NCI-H226 (cell line): ENCODE data around the gene TSPYL4.
A peak's percentile ranks its signal among the peaks of the same experiment; 100 is the strongest.
"Not testable (repeated sequence)": the region's sequence is repeated elsewhere in the genome, so short reads cannot be mapped to it uniquely, and the experiment has no call there.

Source experiments
- DNase-seq: peaks from one replicate; pipeline ENCODE4 v3.0.0-alpha.2; 2015

TSPYL4 gene

DNA sequence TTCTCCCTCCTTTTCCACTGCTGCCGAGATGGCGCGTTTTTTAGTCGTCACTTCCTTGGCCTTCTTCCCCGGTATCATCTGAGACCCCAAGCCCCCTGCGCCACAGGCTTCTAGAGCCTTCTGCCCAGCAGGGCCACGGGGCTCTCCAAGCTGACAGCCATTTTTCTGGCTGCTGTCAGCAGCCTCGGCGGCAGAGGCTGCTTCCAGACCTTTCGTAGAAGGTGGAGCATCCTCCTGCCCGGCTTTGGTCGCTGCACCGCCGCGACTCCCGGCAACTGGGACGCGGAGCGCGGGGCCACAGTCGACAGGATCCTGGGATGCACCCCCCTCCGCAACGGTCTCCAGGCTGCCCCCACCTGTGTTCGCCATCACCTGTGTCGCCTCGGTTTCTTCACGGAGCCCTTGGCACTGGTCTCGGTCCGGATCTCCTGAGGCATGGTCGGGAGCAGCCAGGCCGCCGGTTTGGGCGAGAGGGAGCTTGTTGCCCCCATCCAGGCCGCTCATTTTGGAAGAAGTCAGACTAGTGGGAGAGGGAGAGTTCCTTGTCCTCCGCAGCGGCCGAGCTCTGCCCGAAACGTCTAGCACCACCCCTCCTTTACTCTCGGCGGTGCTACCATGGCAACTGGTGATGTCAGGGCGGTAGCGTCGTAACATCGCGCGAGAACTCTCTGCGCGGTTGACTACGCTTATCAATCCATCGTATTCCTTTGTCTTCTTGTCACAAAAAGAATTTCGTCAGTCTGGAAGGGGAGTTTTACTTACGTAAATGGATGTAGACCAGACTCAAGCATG, at the start of gene TSPYL4:
TSPYL4 (minus strand) TSS at position 571 of the 792 bp plus-strand sequence; CDS start at position 504, 67 bp downstream.
- peak; percentile 90 for DNase-seq

DNA sequence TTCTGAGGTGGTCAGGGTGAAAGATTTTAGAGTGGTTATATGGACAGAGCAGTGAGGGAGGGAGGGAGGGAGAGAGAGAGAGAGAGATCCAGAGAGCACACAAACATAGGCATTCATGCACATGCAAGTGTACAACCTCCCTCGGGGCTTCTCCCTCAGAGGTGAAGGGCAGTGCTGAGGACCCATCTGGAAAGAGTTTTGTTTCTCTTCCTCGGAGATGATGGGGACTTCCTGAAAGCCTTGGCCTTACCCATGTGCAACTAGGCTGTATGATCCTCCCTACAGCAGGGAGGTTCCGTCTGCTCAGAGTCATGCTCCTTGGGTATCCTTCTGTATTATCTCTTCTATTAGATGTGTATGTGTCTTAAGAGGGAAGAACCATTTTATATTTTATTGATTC, 47.2 kb upstream of the TSPYL4 start:
- no peak for DNase-seq

DNA sequence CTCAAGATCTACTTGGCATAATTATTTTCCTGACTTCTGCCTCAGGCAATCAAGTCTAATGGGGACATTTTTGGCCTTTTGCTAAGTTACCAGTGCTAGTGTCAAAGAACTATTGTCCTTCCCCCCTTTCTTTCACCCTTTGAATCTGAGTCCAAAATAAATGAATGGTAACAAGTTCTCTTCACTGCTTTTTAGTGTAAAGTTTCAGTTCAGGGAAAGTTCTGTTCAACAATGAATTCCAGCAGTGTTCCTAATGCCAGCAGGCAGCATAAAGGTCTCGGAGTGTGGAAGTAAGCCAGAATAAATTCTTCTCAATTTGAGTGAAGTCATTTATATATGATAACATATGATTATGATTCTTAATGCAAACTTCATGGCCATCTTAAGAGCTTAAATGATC, 46.7 kb upstream of the TSPYL4 start:
- no peak for DNase-seq

DNA sequence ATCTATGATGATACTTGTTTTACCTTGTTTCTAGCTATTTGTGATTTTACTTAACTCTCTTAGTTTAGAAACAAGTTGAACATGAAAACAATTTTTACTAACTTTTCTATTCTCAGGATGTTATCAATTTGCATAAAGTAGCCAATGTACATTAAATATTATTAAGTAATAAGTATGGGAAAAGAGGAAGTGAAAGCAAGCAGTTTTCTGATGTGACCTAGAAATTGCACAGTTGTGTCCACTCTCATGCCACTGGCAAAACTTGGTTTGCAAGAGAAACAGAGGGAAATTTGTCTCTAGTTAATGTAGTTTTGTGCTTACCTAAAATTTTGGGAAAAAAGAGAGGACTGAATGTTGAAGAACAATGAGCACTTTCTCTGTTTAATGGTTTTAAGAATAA, 45.1 kb upstream of the TSPYL4 start:
- DNase-seq = no peak

DNA sequence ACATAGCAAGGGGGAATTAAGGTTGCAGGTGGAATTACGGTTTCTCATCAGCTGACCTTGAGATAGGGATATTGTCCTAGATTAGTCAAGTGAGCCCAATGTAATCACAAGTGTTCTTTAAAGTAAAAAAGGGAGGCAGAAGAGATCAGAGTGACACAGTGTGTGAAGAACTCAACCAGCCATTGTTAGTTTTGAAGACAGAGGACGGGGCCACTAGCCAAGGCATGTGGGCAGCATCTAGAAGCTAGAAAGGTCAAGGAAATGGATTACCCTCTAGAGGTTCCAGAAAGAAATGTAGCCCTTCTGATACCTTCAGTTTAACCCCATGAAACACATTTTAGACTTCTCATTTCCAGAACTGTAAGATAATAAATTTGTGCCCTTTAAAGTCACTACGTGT, 44.4 kb upstream of the TSPYL4 start:
- DNase-seq = no peak

DNA sequence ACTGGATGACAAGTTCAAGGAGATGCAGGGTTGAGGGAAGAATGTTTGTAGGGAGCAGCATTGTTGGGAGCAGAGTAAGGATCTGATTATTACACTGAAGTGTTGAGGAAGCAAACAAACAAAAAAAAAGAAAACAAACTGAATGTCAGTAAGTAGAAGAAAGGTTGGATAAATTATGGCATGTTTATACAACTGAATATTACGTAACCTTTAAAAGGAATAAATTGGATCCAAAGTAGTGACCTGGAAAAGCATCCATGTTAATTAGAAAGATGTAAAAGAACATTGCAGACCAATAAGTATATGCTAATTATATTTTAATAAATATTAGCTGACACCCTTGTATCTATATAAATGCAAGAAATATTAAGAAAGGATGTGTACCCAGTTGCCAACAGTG, 38.7 kb upstream of the TSPYL4 start:
- no peak for DNase-seq

DNA sequence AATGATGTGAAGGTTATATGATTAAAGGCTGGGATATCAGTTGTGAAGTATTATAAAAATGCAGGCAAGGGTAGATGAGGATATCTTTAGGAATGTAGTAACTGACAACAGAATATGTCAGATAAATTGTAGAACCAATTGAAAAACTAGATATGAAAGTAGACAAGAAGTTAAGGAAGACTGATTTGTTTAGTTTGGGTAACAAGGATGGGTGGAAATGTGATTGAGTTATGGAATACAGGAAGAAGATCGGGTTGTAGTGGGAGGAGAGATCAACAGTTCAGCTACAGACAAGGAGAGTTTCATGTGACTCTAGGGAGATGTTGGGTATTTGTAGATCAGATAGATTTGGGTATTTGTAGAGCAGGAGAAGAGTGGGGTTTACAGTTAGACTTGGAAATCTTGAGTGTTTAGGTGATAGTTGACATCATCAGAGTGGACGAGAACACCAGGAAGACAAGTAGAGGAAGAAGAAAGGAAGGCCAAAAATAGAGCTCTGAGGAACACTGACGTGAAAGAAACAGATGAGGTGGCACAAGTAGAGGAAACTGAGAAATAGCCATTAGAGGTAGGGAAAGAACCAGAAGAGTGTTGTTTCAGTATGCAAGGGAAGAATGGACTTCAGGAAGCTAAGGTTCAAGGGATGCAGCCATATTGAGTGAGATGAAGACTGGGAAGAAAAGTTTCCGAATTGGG, 38.0 kb upstream of the TSPYL4 start:
- DNase-seq = peak; percentile 59

DNA sequence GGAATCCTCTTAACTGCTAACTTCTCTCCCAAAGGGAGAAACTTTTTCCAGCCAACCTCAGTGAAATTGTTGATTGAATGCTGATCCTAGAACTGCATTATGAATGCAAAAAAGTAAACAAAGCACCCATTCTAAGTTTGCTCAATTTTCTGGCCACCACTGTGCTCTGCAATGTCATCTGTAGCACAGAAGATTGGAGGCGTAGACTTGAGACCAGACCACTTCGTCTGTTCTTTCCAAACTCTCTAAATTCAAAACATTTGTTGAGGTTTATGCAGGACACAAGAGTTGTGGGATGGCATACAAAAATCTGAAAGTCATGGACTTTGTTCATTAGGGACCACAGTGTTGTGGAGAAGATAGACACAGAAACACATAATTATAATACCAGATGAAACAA, 36.9 kb upstream of the TSPYL4 start:
- DNase-seq = no peak

DNA sequence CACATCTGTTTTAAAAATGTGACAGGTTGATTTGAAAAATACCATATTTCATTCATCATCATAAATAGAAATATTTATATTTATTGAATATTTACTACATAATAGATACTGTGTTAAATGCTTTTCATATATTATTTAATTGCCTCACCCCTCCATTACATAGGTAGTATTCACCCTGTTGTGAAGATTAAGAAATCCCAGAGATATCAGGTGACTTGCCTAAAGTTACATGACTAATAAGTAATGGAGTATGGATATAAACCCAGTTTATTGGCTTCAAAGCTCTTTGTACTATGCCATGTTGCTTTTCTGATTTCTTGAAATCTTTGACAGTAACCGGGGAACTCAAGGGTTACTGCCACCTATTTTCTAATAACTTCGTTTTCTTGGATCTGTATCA, 36.0 kb upstream of the TSPYL4 start:
- no peak for DNase-seq

DNA sequence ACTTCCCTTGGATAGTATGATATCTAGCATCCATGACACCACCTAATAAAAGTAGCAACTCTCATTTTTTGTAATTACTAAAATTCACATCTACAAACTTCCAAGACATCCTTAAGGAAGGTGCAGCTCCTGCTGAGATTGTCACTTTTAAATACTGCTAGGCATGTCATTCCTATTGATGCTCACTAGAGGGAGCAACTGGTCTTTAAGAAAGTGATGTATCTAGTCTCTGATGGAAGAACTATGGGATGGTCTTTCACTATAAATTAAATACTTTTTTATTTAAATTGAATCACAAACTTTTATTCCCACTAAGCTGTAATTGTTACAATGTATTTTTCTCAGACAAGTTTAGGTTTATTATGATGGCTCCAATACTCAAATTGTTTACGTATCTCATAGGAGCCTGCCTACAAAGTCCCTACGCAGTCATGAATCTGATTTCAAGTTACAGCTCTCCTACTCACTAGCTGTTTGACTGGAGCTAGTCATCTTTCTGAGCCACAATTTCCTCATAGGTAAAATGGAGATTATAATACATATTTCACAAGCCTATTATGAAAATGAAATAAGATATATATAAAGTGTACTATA, 33.9 kb upstream of the TSPYL4 start:
- no peak for DNase-seq

DNA sequence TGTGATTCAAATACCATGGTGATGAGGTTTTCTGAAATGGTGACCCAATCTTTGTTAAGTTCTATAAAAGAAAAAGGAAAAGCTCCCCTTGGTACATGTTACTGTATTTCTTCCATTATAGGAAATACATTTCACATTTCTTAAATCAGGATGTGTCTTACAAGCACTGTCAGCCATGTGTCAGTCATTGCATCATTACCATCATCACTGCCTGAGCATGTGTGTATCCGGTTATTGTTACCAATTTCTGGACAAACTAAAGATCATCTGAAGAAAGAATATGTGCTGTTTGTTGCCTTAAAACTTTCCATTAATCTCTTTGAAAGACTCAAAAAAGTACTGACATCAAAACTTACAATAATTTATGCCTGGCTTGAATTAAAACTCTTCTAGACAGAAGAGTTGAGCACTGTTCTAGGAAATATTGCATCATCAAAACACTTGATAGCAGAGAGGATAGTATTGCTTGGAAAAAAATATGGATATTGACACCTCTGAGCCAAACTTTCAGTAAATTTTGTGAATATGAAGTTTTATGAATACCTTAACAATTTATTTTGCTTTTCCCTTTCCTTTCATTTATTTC, 33.0 kb upstream of the TSPYL4 start:
- DNase-seq = no peak

DNA sequence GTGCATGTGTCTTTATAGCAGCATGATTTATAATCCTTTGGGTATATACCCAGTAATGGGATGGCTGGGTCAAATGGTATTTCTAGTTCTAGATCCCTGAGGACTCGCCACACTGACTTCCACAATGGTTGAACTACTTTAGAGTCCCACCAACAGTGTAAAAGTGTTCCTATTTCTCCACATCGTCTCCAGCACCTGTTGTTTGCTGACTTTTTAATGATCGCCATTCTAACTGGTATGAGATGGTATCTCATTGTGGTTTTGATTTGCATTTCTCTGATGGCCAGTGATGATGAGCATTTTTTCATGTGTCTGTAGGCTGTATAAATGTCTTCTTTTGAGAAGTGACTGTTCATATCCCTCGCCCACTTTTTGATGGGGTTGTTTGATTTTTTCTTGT, 31.1 kb upstream of the TSPYL4 start:
- DNase-seq = not testable (repeated sequence)

DNA sequence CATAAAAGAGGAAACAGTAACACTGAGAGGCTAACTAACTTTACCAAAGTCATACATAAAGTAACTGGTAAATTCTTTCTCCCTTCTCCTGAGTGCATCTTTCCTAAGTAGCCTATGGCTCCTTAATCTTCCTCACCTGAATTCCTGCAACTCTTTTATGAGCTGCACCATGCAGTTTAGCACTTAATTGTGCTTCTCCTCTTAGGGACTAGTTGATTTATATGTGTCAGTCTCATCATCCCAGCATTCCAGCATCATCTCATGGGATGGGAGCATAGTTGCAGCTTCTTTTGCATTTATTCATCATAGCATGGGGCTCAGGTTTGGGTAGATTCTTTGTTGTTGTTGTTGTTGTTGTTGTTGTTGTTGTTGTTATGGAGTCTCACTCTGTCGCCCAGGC, 29.3 kb upstream of the TSPYL4 start:
- DNase-seq = no peak

DNA sequence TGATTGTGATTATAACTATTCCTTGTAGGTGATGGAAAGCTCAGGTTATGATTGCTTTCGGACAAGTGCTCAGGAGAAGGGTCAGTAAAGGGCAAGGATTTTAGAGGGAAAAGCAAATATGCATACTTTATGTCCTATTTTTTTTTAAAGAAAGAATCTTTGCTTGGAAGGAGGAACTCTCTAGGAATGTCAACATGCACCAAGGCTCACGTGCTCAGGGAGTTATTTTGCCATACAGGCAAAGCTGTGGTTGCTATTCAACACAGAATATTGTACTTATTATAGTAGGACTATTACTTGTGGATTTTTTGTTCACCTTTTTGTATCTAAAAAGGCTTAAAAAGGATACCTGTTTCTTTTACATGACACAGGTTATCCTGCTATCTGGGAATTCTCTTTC, 28.8 kb upstream of the TSPYL4 start:
- no peak for DNase-seq

DNA sequence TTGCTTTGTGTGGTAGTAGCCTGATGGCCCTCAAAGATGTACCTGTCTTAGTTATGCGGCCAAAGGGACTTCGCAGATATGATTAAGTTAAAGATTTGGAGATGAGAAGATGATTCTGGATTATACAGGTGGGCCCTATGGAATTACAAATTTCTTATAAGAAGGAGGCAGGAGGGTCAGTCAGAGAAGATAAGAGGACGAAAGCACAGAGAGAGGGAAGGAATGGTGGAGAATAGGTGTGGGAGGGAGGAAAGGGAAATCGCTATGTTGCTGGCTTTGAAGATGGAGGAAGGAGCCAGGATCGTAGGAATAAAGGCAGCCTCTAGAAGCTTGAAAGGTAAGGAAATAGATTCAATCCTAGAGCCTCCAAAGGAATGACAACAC, 27.1 kb upstream of the TSPYL4 start:
- DNase-seq = no peak

DNA sequence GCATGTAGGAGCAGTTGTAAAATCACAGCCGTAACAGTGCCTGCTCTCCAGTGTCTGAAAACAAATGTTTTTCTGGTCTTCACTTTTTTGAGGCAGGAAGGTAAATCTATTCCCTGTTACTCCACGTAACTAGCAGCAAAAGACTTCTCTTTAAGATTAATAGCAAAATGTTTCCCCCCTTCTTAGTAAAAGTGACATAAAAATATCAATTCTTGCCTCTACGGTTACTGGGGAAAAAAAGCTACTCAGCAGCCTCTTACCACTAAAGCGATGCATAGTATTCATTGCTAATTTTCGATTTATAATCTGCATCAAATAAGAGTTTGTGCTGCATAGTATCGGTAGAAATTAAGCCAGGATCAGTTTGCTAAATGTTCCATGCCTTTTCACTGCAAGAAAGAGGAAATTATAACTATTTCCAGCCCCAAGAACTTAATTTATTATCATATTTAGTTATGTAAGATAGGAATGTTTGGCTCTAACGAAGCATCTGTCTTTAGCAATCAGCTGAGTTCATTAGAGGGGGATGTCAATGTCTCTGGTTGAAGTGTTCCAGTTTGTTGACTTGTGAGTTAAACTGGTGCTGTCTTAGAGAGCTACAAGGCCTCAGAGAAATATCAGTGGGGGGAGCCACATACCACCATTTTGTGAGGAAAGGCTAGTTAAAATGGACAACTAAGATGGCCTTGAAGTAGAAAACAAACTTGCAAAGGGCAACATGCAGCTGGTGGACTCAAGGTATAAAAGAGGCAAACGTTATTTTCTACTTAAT, 26.5 kb upstream of the TSPYL4 start:
- no peak for DNase-seq

DNA sequence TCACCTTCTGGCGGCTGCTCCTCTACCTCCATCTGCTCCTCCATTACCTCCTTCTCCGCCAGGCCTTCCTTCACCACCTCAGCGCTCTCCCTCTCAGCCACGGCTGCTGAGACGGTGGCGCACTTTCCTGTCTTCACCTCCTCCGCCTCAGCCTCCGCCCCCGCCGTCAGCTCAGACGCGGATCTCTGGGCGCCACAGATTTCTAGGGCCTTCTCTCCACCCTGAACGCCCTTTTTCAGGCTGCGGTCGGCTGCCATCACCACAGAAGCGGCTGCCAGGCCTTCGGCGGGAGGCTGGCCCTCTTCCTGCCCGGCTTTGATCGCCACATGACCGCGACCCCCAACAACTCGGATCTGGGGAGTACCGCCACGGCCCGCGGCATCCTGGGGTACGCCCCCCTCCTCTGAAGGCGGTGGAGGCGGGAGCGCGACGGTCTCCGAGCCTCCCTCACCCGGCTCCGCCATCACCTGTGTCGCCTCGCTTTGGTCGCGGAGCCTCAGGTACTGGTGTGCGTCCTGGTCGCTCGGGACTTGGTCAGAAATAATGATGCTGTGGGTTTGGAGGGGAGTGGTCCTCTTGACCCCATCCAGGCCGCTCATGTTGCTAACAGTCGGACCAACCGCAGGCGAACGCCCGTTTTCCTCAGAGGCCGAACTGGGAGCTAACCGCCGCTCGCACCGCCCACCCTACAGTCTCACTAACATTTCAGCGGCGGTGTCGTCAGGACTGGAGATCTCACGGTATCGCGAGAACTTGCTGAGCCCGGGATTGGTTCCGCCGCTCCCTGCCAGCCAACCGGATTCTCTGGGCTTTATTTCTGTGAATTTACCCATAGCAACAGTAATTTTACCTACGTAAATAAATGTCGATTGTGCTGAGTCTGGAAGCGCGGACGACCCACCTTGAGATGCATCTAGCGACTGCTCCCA, 25.6 kb upstream of the TSPYL4 start, which contains the start of gene TSPYL1:
TSPYL1 (minus strand) TSS at position 699 of the 929 bp plus-strand sequence; CDS start at position 599, 100 bp downstream.
- peak; percentile 95 for DNase-seq

DNA sequence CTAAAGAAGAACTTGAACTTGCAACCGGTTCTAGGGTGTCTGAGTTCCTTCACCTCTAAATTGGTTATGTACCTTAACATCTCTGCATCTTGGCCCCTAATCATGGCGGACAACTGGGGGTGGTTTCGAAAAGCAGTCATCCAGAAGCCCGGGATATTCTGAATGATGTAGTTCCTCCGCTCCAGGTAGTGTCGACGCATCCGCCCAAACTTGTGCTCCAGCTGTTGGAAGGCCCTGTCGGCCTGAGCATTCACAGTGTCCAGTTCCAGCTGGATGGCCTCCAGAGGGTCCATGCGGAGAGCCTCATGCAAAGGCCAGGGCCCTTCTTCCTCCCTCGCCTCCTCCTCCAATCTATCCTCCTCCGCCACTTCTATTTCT, 25.0 kb upstream of the TSPYL4 start:
- DNase-seq = no peak

DNA sequence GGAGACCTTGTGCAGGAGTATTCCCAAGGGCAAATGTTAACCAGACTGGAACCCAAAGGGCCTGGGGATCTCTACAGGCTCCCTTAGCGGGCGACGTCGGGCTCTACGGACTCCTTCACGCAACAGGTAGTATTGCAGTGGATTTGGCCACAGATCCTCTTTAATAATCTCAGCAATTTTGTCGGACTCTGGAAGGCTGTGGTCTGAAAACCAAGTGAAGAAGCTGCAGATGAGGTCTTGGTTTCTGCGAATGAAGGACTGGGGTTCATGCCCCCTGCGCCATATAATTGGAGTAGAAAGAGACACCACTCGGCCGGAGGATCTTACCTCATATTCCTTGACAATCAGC, 24.6 kb upstream of the TSPYL4 start:
- no peak for DNase-seq

DNA sequence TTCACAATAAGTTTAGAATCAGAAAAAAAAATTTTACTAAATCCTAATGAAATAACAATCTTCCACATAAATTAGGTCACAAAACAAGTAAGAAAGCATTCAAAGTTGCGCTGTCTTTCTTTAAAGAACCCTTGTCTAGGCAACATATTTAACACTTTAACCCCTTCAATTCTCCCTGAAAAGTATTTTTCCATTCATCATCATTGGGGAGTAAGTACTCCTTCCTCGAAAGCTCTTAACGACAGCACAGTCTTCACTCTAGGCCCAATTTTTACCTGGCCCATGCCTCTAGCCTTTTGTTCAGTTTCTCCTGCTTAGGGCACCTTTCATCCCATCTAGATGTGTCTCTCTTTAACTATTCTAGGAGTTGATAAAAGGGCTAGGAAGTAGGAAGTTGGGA, 23.2 kb upstream of the TSPYL4 start:
- DNase-seq = no peak

DNA sequence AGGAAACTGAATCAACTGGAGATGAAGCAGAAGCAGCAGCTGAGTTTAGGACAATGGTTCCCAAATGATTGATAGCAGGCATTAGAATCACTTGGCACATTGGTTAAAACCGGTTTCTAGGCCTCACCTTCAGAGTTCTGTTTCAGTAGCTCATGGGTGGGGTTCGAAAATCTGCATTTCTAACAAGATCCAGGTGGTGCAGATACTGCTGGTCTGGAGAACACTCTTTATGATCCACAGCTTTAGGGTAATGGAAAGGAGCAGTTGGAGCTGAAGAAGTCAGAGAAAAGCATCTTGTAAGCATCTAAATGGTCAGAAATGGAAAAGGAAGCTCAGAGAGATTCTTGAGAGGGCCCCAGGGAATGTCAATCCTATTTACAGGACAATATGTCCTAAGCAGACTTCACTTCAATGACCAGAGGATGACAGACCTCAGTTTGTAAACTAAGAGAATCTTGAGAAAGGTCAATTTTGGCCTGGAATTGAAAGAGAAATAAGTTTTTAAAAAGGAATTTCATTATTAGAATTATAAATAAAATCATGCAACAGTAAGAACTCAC, 17.4 kb upstream of the TSPYL4 start:
- no peak for DNase-seq
